HG03565 (cell line): ENCODE results near the gene RBP7.
"Not testable (repeated sequence)": the region's sequence is repeated elsewhere in the genome, so short reads cannot be mapped to it uniquely, and the experiment has no call there.

Experiments
- ATAC-seq: cut with Tn5 transposase; IDR thresholded peaks from one replicate; pipeline ENCODE4 v1.9.1; 2021; ENCODE audit warnings: mild to moderate bottlenecking, moderate library complexity; ENCODE audit not compliant: unreplicated experiment

RBP7 gene

GRCh38 chr1:9996624-9997582 lies at the start of gene RBP7:
Gene RBP7, plus strand, starts transcription at chr1:9997228. Its CDS starts 31 bp downstream, at chr1:9997259.
- no peak for ATAC-seq

GRCh38 chr1:9957726-9958125 lies 39.3 kb upstream of the RBP7 start:
- no peak for ATAC-seq

- ATAC-seq = no peak
Observed at GRCh38 chr1:9960011-9960410, 37.0 kb upstream of the RBP7 start.

- ATAC-seq = no peak
Observed at GRCh38 chr1:9960706-9961562, 36.1 kb upstream of the RBP7 start.

GRCh38 chr1:9984253-9984652 lies 12.8 kb upstream of the RBP7 start:
- ATAC-seq = no peak

GRCh38 chr1:9985001-9985400 lies 12.0 kb upstream of the RBP7 start:
- ATAC-seq = no peak

- no peak for ATAC-seq
Observed at GRCh38 chr1:9989773-9990172, 7.3 kb upstream of the RBP7 start.

- no peak for ATAC-seq
Observed at GRCh38 chr1:9990944-9991343, 6.1 kb upstream of the RBP7 start.

- ATAC-seq = no peak
Observed at GRCh38 chr1:9992910-9993309, 4.1 kb upstream of the RBP7 start.

- no peak for ATAC-seq
Observed at GRCh38 chr1:9993561-9994075, 3.4 kb upstream of the RBP7 start.

GRCh38 chr1:10001016-10001665 lies 4.1 kb downstream of the RBP7 start:
- no peak for ATAC-seq

GRCh38 chr1:10005248-10005647 lies 8.2 kb downstream of the RBP7 start:
- ATAC-seq = not testable (repeated sequence)

- ATAC-seq = no peak
Observed at GRCh38 chr1:10007169-10007568, 10.1 kb downstream of the RBP7 start.

GRCh38 chr1:10014016-10014415 lies 17.0 kb downstream of the RBP7 start:
- no peak for ATAC-seq

- ATAC-seq = no peak
Observed at GRCh38 chr1:10019561-10019960, 22.5 kb downstream of the RBP7 start.

GRCh38 chr1:10020086-10020485 lies 23.1 kb downstream of the RBP7 start:
- ATAC-seq = no peak

GRCh38 chr1:10020678-10021077 lies 23.6 kb downstream of the RBP7 start:
- ATAC-seq = not testable (repeated sequence)

GRCh38 chr1:10021992-10022391 lies 25.0 kb downstream of the RBP7 start:
- not testable (repeated sequence) for ATAC-seq

GRCh38 chr1:10022656-10023055 lies 25.6 kb downstream of the RBP7 start:
- ATAC-seq = no peak

GRCh38 chr1:10025354-10025753 lies 28.3 kb downstream of the RBP7 start:
- no peak for ATAC-seq

- ATAC-seq = no peak
Observed at GRCh38 chr1:10027027-10027426, 30.0 kb downstream of the RBP7 start.
